PC-9 (cell line): ENCODE data around the gene EMP1. TPM values are rescaled to one million over a fixed set of nuclear protein-coding genes. Genes with fewer than 3 reads are reported as not detected.
A peak's percentile ranks its signal among the peaks of the same experiment; 100 is the strongest.

Experiments used
- Bru-seq: library from RNA; stranded (reverse); fragments of 400-500 nt; gene quantifications from one replicate; lab custom pipeline; 2021; lab: Mats Ljungman, UMichigan
- BruChase-seq, 2 experiments: library from RNA; stranded (reverse); fragments of 400-500 nt; gene quantifications; one replicate each; lab custom pipeline; 2021; lab: Mats Ljungman, UMichigan
- BruUV-seq: library from RNA; stranded (reverse); fragments of 400-500 nt; replicated peaks from 2 replicates; lab custom pipeline; 2021; lab: Mats Ljungman, UMichigan
- CTCF ChIA-PET: fragments of 300-600 bp; sonication (Branson Sonifier 250); formaldehyde crosslinking; loops from one replicate; lab custom pipeline; 2022; ENCODE audit warnings: antibody characterized with exemption; lab: Charles Lee
- POLR2A ChIA-PET: fragments of 300-600 bp; sonication (Branson Sonifier 250); formaldehyde crosslinking; loops from one replicate; lab custom pipeline; 2022; ENCODE audit warnings: antibody characterized with exemption; ENCODE audit not compliant: unreplicated experiment; lab: Charles Lee
- DNase-seq, 2 experiments: peaks; one replicate each; pipeline versions ENCODE4 v3.0.0 to v3.0.0-alpha.2; 2015 to 2022; ENCODE audit warnings: mixed read lengths in 1 of 2
- H2AFZ ChIP-seq: fragments of 200-600 bp; sonication (generic); 2 replicates; pipeline ENCODE4 v1.8.1; 2017; ENCODE audit warnings: antibody characterized with exemption
- H3F3A ChIP-seq: fragments of 200-600 bp; sonication (generic); 2 replicates; pipeline ENCODE4 v1.8.1; 2017; ENCODE audit warnings: antibody characterized with exemption, mild to moderate bottlenecking, low read depth; ENCODE audit not compliant: insufficient read depth
- H3K27ac ChIP-seq: fragments of 200-600 bp; sonication (generic); 2 replicates; pipeline ENCODE4 v1.6.1; 2016; ENCODE audit warnings: mixed run types
- H3K27me3 ChIP-seq: fragments of 200-600 bp; sonication (generic); 2 replicates; pipeline ENCODE4 v1.6.1; 2016; ENCODE audit warnings: low read depth, mixed run types; ENCODE audit not compliant: insufficient read depth
- H3K36me3 ChIP-seq: fragments of 200-600 bp; sonication (generic); 2 replicates; pipeline ENCODE4 v1.6.1; 2016; ENCODE audit warnings: low read depth, mixed run types
- H3K4me1 ChIP-seq: fragments of 200-600 bp; sonication (generic); replicated peaks from 2 replicates; pipeline ENCODE4 v1.6.1; 2016; ENCODE audit warnings: mixed run types; ENCODE audit not compliant: insufficient read depth
- H3K4me2 ChIP-seq: fragments of 200-600 bp; sonication (generic); 2 replicates; pipeline ENCODE4 v1.6.1; 2017; ENCODE audit warnings: mixed run types
- H3K4me3 ChIP-seq: fragments of 200-600 bp; sonication (generic); 2 replicates; pipeline ENCODE4 v1.6.1; 2016; ENCODE audit warnings: mixed run types
- H3K79me2 ChIP-seq: fragments of 200-600 bp; sonication (generic); 2 replicates; pipeline ENCODE4 v1.6.1; 2017; ENCODE audit warnings: low read depth, mixed run types
- H3K9me2 ChIP-seq: fragments of 200-600 bp; sonication (generic); 2 replicates; pipeline ENCODE4 v1.8.1; 2017; ENCODE audit warnings: mild to moderate bottlenecking; ENCODE audit not compliant: insufficient read depth
- H3K9me3 ChIP-seq: fragments of 200-600 bp; sonication (generic); 2 replicates; pipeline ENCODE4 v1.8.1; 2016; ENCODE audit warnings: low read depth; ENCODE audit not compliant: insufficient read depth
- H4K20me1 ChIP-seq: fragments of 200-600 bp; sonication (generic); 2 replicates; pipeline ENCODE4 v1.8.1; 2017; ENCODE audit not compliant: insufficient read depth
- EZH2 ChIP-seq: fragments of 200-600 bp; sonication (generic); IDR thresholded peaks from 2 replicates; pipeline ENCODE4 v1.8.0; 2017; ENCODE audit warnings: antibody characterized with exemption, low read depth
- intact Hi-C: fragments of 100-400 bp; cut with micrococcal nuclease; formaldehyde crosslinking; loops from one replicate; pipeline ENCODE4 v1.10.0; 2022; ENCODE audit not compliant: unreplicated experiment
- long read RNA-seq: library from polyadenylated mRNA; stranded (forward); transcript quantifications from one replicate; pipeline ENCODE4 v2.0.0, GENCODE V29; 2022
- total RNA-seq: library from RNA; stranded (reverse); gene quantifications from 2 replicates; pipeline ENCODE4 v1.2.3, GENCODE V29; 2021
- TF ChIP-seq, protein P1 (sequence below): fragments of 200-600 bp; sonication (generic); conservative IDR thresholded peaks from 2 replicates; pipeline ENCODE4 v1.6.1; 2017; ENCODE audit warnings: mixed run types, antibody characterized with exemption, mild to moderate bottlenecking, moderate library complexity

Gene EMP1, protein sequence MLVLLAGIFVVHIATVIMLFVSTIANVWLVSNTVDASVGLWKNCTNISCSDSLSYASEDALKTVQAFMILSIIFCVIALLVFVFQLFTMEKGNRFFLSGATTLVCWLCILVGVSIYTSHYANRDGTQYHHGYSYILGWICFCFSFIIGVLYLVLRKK
- 542 and 909 TPM in 2 replicates for total RNA-seq
- Bru-seq, nascent RNA, result percentile 100 among the genes with signal in this experiment
- percentile 100 among the genes with signal in this experiment for BruChase-seq, experiment 1, labeled RNA remaining after a 2-hour chase
- BruChase-seq, experiment 2, labeled RNA remaining after a 6-hour chase, result percentile 100 among the genes with signal in this experiment
- long read RNA-seq, full-length matches to known transcripts, result 313 of 492 reads
- long read RNA-seq, partial matches to known transcripts, result 124 of 492 reads
- long read RNA-seq, other reads (novel, unspliced or antisense), result 55 of 492 reads

- Histone ChIP-seq H3K79me2 (peaks cover 47% of the 10 kb centered on the region), H3K36me3 (peaks cover 40% of the 10 kb centered on the region), H3K27me3 (no peaks in the 10 kb centered on the region), H3K4me3 (peak within 1 kb of the TSS; percentile 97), H2AFZ (no peak within 1 kb of the TSS), H3K4me2 (peak within 1 kb of the TSS; percentile 98), H3K27ac (peak within 1 kb of the TSS; percentile 99), H3K4me1 (peaks cover 66% of the 10 kb centered on the region), H3K9me3 (no peaks in the 10 kb centered on the region), H4K20me1 (peaks cover 31% of the 10 kb centered on the region), H3F3A (peaks cover 55% of the 10 kb centered on the region), H3K9me2 (no peaks in the 10 kb centered on the region)
- DNase-seq, result peak; percentile 96 to 100
- ChIA-PET POLR2A (interaction anchor here (0.5 to 2.1 kb wide), 48 partner anchors 9 to 1626 kb away, joined by 3 to 138 read pairs (median 6); partner anchors contain the start of gene GPRC5A), CTCF (interaction anchor here (0.6 to 1.1 kb wide), 9 partner anchors 15 to 1754 kb away, joined by 3 to 6 read pairs (median 3); no protein-coding TSS in a partner anchor)
- no TSS peak for BruUV-seq
- TF ChIP-seq, protein P1, sequence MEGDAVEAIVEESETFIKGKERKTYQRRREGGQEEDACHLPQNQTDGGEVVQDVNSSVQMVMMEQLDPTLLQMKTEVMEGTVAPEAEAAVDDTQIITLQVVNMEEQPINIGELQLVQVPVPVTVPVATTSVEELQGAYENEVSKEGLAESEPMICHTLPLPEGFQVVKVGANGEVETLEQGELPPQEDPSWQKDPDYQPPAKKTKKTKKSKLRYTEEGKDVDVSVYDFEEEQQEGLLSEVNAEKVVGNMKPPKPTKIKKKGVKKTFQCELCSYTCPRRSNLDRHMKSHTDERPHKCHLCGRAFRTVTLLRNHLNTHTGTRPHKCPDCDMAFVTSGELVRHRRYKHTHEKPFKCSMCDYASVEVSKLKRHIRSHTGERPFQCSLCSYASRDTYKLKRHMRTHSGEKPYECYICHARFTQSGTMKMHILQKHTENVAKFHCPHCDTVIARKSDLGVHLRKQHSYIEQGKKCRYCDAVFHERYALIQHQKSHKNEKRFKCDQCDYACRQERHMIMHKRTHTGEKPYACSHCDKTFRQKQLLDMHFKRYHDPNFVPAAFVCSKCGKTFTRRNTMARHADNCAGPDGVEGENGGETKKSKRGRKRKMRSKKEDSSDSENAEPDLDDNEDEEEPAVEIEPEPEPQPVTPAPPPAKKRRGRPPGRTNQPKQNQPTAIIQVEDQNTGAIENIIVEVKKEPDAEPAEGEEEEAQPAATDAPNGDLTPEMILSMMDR, result no peak
- no peak for TF ChIP-seq EZH2
- intact Hi-C loops, result loop anchor here (1.0 kb wide), 8 partner anchors 10 to 98 kb away; no protein-coding TSS in a partner anchor
These were observed at the start of gene EMP1 for GRCh38 chr12:13196130-13196921. EMP1 (plus strand) TSS chr12:13196726; CDS start chr12:13211511, 14,785 bp downstream.

- H3K36me3 ChIP-seq, result no peaks in the 10 kb centered on the region
- H3K27me3 ChIP-seq, result no peaks in the 10 kb centered on the region
- TSS peak; percentile 33 for BruUV-seq
- H3K9me3 ChIP-seq, result peaks cover 2% of the 10 kb centered on the region; the same call in 1 of the 2 replicates
- H3K9me2 ChIP-seq, result no peaks in the 10 kb centered on the region
- peak overlapping the region; percentile 55 for H3K4me2 ChIP-seq
- H3K4me1 ChIP-seq, result peaks cover 38% of the 10 kb centered on the region
- H2AFZ ChIP-seq, result no peak overlapping the region
- no peaks in the 10 kb centered on the region for H4K20me1 ChIP-seq
- peak; percentile 68 to 84 for DNase-seq
- ChIA-PET POLR2A (interaction anchor here (0.6 to 1.3 kb wide), 5 partner anchors 11 to 33 kb away, joined by 3 to 11 read pairs (median 5); no protein-coding TSS in a partner anchor), CTCF (interaction anchor here (0.8 kb wide), 2 partner anchors 10 to 15 kb away, joined by 3 to 4 read pairs; no protein-coding TSS in a partner anchor)
- intact Hi-C loops, result loop anchor here (1.0 kb wide), 4 partner anchors 13 to 50 kb away; partner anchors contain the start of gene EMP1
- TF ChIP-seq, protein P1, result no peak
- TF ChIP-seq EZH2, result no peak
- no peaks in the 10 kb centered on the region for H3K79me2 ChIP-seq
- H3K4me3 ChIP-seq, result no peak overlapping the region
- peaks cover 14% of the 10 kb centered on the region for H3F3A ChIP-seq
- peak overlapping the region; percentile 43 for H3K27ac ChIP-seq
These were observed 48.6 kb upstream of the EMP1 start for GRCh38 chr12:13147688-13148484.
